Right atrium auricular region (tissue), 2 donors: ENCODE measurements around the gene COL16A1. TPM values are rescaled to one million over a fixed set of nuclear protein-coding genes. Genes with fewer than 3 reads are reported as not detected.
A peak's percentile ranks its signal among the peaks of the same experiment; 100 is the strongest.

Source experiments
- DNase-seq: peaks from one replicate; pipeline ENCODE4 v3.0.0-alpha.2; 2019; ENCODE audit warnings: low spot score
- H3K27ac ChIP-seq, 2 donors: fragments of 200-600 bp; sonication (generic); 1 replicate in 1 of 2; 2 replicates in 1 of 2; pipeline ENCODE4 v1.5.1; 2016 to 2019
- H3K27me3 ChIP-seq, 2 donors: fragments of 200-600 bp; sonication (generic); one replicate each; pipeline versions ENCODE4 v1.5.1 to v1.6.0; 2017 to 2019
- H3K36me3 ChIP-seq: fragments of 200-600 bp; sonication (generic); one replicate; pipeline ENCODE4 v1.5.1; 2016
- H3K4me1 ChIP-seq, 2 donors: fragments of 200-600 bp; sonication (generic); one replicate each; pipeline versions ENCODE4 v1.5.1 to v1.6.0; 2017 to 2019
- H3K4me3 ChIP-seq, 2 donors: fragments of 200-600 bp; sonication (generic); 1 replicate in 1 of 2; 2 replicates in 1 of 2; pipeline ENCODE4 v1.5.1; 2017 to 2019; ENCODE audit warnings: mild to moderate bottlenecking in 1 of 2, moderate library complexity in 1 of 2
- H3K9me3 ChIP-seq, 2 donors: fragments of 200-600 bp; sonication (generic); one replicate each; pipeline ENCODE4 v1.5.1; 2019
- total RNA-seq, 2 donors: library from RNA; depleted of rRNA; stranded (reverse); fragments of >200 nt; gene quantifications; one replicate each; pipeline ENCODE4 v1.1.0, GENCODE V29; 2016
- TF ChIP-seq, protein P1 (sequence below), 2 donors: fragments of 200-600 bp; sonication (generic); IDR thresholded peaks; one replicate each; pipeline ENCODE4 v1.5.1; 2019; ENCODE audit warnings: antibody characterized with exemption in 2 of 2

COL16A1 gene
- total RNA-seq, 2 donors from 2014 or later = 31.2 to 34.4 TPM

DNA sequence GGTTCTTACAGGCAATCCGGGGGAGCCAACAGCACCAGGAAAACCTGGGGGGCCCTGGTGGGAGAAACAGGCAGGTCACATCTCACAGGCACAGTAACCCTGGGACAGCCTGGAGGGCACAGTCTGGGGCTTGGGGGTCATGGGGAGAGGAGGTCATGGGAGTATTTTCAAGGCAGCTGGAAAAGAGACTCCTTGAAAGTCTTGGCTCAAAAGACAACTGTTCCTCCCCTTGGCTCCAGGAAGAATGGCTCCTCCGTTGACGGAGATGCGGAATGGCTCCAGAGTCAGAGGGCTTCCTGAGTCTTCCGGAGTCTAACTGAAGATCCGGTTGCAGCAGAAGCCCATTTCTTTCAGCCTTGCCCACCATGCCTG, 33.2 kb downstream of the COL16A1 start:
- TF ChIP-seq, protein P1, sequence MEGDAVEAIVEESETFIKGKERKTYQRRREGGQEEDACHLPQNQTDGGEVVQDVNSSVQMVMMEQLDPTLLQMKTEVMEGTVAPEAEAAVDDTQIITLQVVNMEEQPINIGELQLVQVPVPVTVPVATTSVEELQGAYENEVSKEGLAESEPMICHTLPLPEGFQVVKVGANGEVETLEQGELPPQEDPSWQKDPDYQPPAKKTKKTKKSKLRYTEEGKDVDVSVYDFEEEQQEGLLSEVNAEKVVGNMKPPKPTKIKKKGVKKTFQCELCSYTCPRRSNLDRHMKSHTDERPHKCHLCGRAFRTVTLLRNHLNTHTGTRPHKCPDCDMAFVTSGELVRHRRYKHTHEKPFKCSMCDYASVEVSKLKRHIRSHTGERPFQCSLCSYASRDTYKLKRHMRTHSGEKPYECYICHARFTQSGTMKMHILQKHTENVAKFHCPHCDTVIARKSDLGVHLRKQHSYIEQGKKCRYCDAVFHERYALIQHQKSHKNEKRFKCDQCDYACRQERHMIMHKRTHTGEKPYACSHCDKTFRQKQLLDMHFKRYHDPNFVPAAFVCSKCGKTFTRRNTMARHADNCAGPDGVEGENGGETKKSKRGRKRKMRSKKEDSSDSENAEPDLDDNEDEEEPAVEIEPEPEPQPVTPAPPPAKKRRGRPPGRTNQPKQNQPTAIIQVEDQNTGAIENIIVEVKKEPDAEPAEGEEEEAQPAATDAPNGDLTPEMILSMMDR (IDR thresholded peaks at IDR 0.05) = no peak
- H3K9me3 ChIP-seq = no peaks in the 10 kb centered on the region
- DNase-seq = no peak
- peaks cover 0 to 91% of the 10 kb centered on the region in 2 donors for H3K4me1 ChIP-seq
- H3K27ac ChIP-seq = peak overlapping the region; percentile 68 to 75
- H3K4me3 ChIP-seq = peak overlapping the region; percentile 4 to 40
- no peaks in the 10 kb centered on the region for H3K27me3 ChIP-seq
- H3K36me3 ChIP-seq = no peaks in the 10 kb centered on the region

DNA sequence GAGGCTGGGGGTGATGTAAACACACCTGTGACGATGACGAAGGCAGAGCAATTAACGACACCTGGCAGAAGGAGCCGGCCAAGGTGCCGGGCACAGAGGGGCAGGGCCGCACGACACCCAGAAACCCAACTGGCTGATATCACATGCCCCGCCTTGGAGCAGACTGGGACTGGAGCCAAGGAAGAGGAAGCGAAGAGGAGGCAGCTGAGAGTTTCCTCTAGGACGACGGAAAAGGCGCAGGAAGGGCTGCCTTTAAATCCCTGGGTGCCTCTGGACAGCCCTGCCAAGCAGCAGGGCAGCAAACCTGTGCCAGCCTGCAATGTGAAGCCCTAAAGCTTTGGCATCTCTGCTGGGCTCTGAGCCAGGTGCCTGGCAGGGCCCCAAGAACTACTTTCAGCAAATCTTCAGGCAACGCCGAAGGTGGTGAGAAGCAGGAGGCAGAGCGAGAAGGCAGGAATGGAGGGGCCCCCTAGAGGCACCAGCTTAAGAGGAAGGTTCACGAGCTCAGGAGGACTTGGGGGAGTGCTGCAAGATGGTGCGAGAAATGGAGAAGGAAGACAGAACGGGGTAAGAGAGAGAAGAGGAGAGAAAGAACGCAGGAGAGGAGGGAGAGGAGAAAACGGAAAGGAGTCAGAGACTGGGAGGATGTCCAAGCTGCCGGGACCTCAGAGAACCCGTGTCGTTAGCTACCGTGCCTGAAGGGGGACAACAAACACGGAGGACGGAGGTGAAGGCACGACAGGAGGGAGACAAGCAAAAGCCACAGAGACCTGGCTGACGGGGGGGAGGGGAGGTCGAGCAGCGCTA, 33.8 kb downstream of the COL16A1 start:
- Histone ChIP-seq H3K36me3 (no peaks in the 10 kb centered on the region), H3K27me3 (no peaks in the 10 kb centered on the region), H3K27ac (peak overlapping the region; percentile 68 to 75), H3K4me1 (peaks cover 0 to 85% of the 10 kb centered on the region in 2 donors), H3K4me3 (peak overlapping the region; percentile 4 to 40), H3K9me3 (no peaks in the 10 kb centered on the region)
- DNase-seq = peak; percentile 72
- TF ChIP-seq, protein P1 (IDR thresholded peaks at IDR 0.05) = peak in 1 of 2 donors; percentile 46

GRCh38 chr1:31669433-31669785, 34.4 kb downstream of the COL16A1 start:
- H3K36me3 ChIP-seq = no peaks in the 10 kb centered on the region
- DNase-seq = no peak
- peaks cover 0 to 80% of the 10 kb centered on the region in 2 donors for H3K4me1 ChIP-seq
- H3K9me3 ChIP-seq = no peaks in the 10 kb centered on the region
- peak overlapping the region in 1 of 2 donors; percentile 40 for H3K4me3 ChIP-seq
- no peaks in the 10 kb centered on the region for H3K27me3 ChIP-seq
- peak overlapping the region; percentile 68 to 75 for H3K27ac ChIP-seq
- TF ChIP-seq, protein P1 (IDR thresholded peaks at IDR 0.05) = no peak

- H3K27me3 ChIP-seq = no peaks in the 10 kb centered on the region
- DNase-seq = no peak
- H3K4me3 ChIP-seq = no peak overlapping the region
- H3K4me1 ChIP-seq = peaks cover 0 to 69% of the 10 kb centered on the region in 2 donors
- no peak overlapping the region for H3K27ac ChIP-seq
- H3K36me3 ChIP-seq = no peaks in the 10 kb centered on the region
- no peaks in the 10 kb centered on the region for H3K9me3 ChIP-seq
- TF ChIP-seq, protein P1 (IDR thresholded peaks at IDR 0.05) = no peak
Measured at GRCh38 chr1:31668303-31668883, 35.4 kb downstream of the COL16A1 start.

- no peaks in the 10 kb centered on the region for H3K9me3 ChIP-seq
- no peaks in the 10 kb centered on the region for H3K36me3 ChIP-seq
- peaks cover 0 to 58% of the 10 kb centered on the region in 2 donors for H3K4me1 ChIP-seq
- no peak overlapping the region for H3K4me3 ChIP-seq
- no peak for DNase-seq
- TF ChIP-seq, protein P1 (IDR thresholded peaks at IDR 0.05) = no peak
- no peak overlapping the region for H3K27ac ChIP-seq
- no peaks in the 10 kb centered on the region for H3K27me3 ChIP-seq
Measured at GRCh38 chr1:31667065-31667785, 36.6 kb downstream of the COL16A1 start.
